Occipital lobe (tissue), 2 donors: ENCODE results near the gene B4GALT1. TPM values are rescaled to one million over a fixed set of nuclear protein-coding genes. Genes with fewer than 3 reads are reported as not detected.
A peak's percentile ranks its signal among the peaks of the same experiment; 100 is the strongest.
"Not testable (repeated sequence)": the region's sequence is repeated elsewhere in the genome, so short reads cannot be mapped to it uniquely, and the experiment has no call there.

ENCODE experiments used
- DNase-seq: peaks from one replicate; lab custom pipeline; 2025; lab: John Stamatoyannopoulos, UW
- total RNA-seq: library from RNA; depleted of rRNA; stranded (reverse); fragments of >200 nt; gene quantifications from one replicate; pipeline ENCODE4 v1.2.3, GENCODE V29; 2014

The B4GALT1 gene
- total RNA-seq, 1 donor from 2014 or later: 1.2 TPM

DNA sequence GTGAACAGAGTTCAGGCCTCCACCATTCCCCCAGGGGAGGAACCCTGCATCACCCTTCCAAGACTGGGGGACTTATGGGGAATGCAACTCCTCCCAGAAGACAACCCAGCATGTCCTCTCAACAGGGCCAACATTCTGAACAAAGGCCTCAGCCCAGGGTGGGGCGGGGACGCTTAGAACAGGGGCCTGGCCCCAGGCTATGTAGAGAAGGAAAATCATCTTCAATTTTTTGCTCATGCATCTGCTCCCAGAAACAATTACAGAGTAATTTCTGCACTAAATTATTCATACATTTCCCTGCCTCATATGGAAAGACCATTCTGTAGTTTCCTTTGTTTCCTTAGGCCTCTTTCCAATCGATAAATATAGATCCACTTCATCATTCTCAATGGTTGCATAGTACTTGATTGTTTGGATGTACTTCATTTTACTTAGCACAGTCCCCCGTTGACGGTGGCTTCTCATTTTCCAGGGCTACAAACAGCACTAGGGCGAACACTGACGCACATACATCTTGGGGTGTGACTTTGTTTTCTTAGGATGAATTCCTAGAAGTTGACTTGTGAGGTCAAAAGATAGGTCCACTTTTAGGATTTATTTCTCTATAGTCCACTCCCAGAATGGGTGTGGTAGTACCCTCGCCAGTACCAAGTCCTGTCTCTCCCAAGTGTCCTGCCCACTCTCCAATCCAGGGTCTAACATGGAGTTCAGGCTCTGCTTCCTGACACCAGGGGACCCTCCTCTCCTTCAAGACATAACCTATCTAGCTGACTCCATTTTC lies 63.4 kb downstream of the B4GALT1 start:
- DNase-seq: no peak

DNA sequence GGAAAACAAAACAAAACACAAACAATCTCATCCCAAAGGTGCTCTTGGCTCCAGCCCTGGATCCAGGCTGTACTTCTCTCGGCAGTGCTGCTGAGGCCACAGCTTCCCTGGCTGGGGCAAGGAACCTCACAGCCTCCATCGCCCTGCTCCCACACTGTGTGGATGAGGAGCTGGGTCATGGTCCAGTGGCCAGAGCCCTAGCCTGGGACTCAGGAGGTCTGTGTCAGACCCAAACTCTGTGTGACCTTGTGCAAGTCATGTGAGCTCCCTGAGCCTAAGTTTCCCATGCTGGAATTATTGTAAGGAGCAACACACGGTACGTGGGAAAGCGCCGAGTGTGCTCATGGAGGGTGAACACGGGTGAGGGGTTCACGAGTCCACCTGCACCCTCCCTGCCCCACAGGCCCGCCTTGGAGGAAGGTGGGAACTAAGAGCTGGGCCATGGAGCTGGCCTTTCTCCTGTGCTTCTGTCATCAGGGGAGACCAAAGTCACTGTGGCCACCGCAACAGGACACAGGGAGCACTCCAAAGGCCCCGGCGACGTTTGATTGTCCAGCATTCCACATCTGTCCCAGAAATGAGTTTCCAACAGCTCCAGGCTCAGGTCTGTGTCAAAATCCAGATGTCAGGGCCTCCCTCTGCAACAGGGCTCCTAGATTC lies 64.5 kb downstream of the B4GALT1 start:
- DNase-seq: no peak

DNA sequence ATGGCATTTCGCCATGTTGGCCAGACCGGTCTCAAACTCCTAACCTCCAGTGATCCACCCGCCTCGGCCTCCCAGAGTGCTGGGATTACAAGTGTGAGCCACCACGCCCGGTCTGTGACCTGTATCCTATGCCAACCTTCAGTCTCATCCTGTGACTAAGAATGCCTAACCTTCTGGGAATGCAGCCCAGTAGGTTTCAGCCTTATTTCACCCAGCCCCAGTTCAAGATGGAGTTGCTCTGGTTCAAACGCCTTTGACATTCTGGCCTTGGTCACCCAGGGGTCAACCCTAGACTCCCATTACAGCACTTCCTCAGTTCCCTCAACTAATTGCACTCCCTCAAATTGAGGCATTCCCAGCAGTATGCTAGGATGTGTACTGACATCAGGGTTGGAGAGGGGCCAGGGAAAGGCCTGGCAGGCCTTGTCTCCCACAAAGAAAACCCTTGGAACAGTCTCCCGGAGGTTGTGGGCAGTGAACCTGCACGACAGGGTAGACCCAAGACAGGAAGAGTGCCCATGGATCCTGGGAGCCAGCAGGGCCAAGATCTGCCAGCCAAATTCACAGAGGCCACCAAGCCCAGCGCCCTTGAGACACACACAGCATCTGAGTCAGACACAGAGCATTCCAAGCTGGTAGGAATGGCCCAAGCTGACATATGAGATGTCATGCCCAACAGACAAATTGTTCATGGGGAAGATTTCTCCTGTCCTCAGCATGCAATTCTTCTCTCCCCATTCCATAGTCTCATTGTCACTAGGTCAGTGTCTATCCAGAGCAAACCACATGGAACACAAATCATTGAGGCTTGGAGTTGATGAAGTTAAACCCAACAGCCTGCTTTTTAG lies 65.8 kb downstream of the B4GALT1 start:
- no peak for DNase-seq

DNA sequence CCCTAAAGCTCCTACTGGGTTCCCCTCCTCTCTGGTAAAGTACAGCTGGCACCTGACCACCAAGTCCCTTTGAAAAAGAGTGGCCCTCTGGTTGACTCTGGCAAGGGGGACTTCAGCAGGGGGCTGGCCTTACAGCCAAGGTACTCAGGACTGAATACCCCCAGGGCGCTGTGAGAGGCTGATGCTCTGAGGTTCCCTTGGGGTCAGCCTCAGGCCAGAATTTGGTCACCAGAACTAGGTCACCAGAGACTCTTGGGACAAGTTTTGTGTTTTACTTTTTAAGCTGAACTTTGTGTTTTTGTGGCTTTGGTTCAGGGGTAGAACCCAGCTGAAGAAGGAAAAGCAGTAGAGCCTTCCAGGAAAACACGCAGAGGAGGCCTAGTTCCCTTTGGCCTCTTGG lies 67.4 kb downstream of the B4GALT1 start:
- DNase-seq: no peak

DNA sequence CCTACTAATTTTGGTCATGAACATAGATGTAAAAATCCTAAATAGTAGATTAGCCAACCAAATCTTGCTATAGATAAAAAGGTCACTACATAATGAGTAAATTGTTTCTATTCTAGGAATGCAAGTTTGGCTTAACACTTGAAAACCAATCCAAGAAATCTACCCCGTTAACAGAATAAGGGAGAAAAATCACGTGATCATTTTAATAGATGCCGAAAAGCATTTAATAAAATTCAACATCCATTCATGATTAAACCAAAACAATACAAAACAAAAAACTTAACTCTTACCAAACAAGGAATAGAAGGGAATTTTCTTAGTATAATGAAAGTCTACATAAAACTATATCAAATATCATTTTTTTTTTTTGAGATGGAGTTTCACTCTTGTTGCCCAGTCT lies 69.9 kb downstream of the B4GALT1 start:
- no peak for DNase-seq

DNA sequence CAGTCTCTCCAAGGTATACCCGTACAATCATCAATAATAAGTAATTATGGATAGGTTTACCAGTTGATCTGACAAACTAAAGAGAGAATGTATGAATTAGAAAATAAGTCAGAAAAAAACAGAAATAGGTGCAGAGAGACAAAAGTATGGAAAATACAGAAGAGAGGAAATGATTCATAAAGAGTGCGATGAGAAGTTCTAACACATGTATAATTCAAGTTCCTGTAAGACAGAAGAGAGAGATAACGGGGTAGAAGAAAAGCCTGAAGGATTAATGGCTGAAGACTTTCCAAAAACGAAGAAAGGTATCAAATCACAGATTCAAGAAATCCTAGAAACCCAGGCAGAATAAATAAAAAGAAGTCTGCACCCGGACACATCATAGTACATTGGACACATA lies 74.5 kb downstream of the B4GALT1 start:
- no peak for DNase-seq

DNA sequence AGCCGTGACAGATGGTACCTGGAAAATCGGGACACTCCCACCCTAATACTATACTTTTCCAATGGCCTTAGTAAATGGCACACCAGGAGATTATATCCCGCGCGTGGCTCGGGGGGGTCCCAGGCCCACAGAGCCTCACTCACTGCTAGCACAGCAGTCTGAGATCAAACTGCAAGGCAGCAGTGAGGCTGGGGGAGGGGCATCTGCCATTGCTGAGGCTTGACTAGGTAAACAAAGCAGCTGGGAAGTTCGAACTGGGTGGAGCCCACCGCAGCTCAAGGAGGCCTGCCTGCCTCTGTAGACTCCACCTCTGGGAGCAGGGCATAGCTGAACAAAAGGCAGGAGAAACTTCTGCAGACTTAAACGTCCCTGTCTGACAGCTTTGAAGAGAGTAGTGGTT lies 81.5 kb downstream of the B4GALT1 start:
- DNase-seq: not testable (repeated sequence)

DNA sequence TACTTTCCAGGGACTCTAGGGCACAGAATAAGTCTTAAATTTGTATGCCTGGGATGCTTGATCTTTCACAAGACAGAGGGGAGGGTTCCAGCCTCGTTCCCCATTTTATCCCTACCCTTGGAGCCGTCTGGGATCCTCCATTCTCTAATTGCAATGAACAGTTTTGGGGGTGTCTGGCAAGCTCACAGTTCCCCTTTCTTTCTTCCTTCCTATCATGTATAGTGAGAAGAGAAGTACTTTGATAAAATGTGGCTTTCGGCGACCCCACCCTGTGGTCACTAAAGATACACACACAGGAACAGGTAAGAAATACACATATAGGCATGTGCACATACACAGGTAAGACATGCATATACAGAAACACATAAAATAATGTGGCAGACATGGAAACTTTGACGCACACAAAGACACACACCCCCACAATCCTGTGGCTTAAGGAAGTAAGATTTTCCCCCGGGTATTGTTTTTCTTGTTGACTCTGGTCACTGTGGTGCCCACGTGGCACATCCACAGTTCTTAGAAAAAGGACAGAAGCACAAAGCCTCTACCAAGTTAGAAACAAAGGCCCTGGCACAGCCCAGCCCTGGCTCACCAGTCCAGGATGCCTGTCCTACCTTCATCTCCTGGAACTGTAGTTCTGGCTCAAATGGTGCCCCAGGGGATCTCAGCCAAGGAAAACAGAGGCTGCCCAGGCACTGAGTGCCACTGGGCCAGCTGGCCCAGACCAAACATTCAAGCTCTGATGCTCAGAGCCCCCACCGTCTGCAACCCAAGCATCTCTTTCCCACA lies 84.4 kb downstream of the B4GALT1 start:
- DNase-seq: no peak

DNA sequence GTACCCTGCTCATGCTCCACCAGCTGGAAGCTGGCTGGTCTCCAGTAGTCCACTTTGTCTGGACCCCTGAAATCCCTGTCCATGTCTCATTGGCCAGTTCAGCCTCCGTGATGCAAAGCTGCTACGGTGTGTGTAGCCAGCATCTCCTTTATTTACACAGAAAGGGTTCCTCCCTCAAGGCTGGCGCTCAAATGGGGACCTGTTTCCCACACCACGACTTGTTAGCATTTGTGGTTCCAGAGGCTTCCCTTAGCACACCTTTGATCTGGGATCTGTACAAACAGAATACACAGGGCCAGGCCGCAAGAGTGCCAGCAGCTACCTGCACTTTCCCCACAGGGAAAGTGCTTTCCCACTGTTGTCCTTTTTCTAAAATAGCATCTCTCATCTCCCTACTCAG lies 85.0 kb downstream of the B4GALT1 start:
- DNase-seq: no peak

DNA sequence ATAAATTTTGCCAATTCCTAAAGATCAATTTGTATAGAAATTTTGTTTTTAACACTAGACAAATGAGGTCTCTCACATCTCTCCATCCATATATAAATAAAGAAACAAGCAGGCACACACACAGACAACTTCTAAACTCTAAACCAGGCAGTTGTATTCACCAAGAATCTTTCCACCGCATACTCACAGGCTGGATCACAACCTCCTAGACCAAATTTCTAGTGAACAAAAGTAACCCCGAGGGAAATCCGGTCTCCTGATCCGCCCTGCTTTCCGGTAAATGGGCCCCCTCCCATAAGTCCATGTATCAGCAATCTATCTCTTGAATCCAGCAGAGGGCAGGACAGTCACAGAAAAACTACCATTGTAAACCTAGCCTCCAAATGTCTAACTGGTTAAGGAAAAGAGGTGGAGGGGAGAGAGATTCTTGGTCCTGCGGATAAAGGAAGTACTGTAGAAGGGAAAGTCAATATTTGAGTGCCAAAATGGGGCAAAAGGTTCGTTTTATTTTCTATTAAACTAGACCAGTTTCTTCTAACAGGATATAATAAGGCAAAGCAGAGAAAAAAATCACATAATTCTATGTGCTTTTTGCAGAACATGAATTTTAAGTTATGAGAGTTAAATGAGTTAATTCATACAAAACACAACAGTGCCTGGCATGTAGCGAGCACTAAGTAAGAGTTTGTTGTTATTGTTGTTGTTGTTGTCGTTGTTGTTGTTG lies 85.8 kb downstream of the B4GALT1 start:
- DNase-seq: peak; percentile 31

DNA sequence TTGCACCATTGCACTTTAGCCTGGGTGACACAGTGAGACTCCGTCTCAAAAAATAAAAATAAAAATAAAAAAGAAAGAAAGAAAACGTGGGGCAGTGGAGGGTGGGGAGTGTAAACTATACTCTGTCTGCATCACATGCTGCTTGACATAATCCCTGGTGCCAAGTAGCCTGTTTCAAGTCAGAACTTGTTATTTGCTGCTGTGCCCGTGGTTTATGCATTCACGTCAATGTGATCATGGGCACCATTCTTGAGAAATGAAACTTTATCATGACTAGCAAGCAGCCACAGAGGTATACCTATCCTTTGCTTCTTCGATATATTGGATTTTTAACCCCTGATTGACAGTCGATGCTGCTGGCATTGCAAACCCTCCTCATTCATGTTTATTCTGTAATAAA lies 86.6 kb downstream of the B4GALT1 start:
- no peak for DNase-seq

DNA sequence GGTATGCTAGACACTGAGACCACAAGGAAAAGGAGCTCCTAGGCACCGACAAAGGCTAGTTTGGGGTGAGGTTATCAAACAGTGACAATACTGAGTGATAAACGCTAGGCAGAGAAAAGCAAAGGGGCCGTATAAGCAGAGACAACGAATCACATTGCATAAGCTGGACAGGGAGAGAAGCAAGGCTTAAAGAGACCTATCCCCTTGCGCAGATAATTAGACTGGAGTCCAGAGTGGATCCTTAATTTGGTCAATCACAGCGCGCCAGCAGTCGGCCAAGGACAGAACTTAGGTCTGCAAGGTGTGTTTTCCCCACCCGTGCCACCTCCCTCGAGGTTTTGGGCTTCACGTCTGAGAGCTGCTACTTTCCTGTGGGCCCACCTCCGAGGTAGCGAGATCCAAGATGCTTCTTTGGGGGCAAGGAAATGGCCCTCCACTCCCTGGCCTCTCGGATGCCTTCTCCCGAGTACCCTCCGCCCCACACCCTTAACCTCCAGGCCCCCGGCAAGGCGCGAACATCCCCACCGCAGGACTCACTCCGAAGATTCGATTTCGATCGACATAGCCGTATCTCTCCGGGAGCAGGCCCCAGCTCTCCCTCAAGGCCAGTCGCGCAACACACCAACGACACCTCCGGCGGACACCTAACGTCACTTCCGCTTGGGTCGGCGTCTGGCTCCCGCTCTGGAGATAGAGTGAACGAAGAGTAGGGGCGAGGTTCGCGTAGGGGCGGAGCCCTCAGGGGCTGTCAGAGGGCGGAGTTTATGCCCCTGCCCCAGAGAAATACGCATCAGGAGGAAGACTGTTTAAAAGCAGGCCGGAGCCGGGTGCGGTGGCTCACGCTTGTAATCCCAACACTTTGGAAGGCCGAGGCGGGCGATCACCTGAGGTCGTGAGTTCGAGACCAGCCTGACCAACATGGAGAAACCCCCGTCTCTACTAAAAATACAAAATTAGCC lies 90.8 kb downstream of the B4GALT1 start, which contains the start of gene SMU1:
Gene SMU1, minus strand, starts transcription at position 629 of the 959 bp plus-strand sequence. Its CDS starts 66 bp downstream, at position 563.
- peak; percentile 97 for DNase-seq

DNA sequence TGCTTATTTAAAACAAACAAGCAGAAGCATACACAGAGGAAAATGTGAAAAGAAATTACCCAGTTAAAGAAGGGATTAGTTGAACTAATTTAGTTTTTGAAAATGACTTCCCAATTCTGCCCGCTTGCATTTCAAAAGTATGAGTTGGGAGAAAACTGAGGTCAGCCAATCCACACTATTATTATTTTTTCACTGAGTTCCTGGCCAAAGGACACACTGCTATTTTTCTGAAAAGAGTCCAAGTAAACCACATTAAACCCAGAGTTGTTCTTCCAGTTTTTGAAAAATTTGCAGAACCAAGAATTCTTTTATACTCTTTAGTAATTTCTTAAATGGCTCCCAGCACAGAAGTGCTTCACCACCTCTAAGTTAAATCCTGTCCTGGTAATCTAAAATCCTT lies 98.1 kb downstream of the B4GALT1 start:
- no peak for DNase-seq

DNA sequence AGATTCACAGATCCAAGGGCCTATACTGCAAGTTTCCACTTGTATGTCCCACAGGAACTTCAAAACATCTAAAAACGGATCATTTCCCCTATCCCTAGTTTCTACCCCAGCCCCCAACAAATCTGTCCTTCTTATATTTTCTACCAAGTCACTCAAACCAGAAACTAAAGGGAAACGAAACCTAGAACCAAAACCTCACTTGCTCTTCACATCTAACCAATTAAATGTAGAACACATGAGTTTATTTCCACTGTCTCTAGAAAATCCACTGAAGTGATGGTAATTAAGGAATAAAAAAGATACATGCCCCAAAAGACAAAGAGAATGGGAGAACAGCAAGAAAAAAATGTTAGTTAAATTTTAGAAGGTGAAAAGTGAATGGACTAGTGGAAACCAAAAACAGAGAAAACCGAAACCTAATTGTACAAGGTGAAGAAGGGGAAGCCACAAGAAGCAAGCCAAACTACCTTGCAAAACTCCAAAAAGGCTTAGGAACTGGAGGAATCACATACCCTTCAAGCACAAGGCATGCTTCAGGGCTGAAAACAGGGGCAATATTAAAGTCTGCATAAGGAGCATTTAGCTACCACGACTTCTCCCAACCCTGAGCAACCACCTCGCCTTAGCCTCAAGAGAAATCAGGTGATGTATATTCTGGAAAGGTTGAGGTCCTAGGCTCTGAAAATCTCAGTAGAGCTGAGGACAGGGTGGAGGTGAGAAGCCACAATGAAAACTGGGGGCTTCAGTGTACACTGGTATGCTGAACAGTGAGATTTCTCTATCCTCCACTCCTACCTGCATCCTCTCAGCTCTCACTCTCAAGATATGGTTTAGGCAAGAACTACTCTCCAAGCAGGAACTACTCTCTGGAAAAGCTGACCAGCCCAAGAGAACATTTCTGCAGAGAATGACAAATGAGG lies 101.7 kb downstream of the B4GALT1 start:
- no peak for DNase-seq
